HG02870 (cell line): ENCODE measurements around the gene C5orf34.
"Not testable (repeated sequence)": the region's sequence is repeated elsewhere in the genome, so short reads cannot be mapped to it uniquely, and the experiment has no call there.

Source experiments
- ATAC-seq: cut with Tn5 transposase; IDR thresholded peaks from one replicate; pipeline ENCODE4 v1.9.1; 2021; ENCODE audit warnings: mild to moderate bottlenecking, moderate library complexity; ENCODE audit not compliant: unreplicated experiment

C5orf34 gene

DNA sequence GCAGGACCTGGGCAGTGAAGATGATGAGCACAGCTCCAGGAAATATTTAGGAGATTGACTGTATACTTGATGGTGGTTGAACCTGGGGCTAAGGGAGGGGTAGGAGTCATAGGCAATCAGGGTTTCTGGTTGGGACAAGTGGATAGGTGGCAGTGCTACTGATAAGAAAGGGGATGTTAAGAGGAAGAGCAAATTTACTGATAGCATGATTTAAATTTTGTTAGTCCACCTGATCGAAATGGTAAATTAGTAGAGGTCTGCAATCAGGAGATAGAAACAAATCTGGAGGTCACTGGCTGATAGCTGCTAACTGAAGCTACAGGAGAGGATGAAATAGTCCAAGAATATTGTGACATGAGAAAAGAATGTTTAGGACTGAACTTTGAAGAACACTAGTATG is 5.7 kb upstream of the C5orf34 start:
- no peak for ATAC-seq

DNA sequence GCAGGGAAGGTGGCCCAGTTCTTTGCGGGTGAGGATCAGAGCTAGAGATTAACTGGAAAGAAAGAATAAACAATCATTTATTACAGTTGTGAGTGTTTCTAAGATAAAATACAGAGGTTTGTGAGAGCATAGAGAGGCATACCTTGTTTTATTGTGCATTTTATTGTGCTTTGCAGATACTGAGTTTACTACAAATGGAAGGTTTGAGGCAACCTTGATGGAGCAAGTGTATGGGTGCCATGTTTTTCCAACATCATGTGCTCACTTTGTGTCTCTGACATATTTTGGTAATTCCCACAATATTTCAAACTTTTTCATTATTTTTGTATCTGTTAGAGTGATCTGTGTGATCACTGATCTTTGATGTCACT is 715 bp upstream of the C5orf34 start:
- ATAC-seq, result no peak

DNA sequence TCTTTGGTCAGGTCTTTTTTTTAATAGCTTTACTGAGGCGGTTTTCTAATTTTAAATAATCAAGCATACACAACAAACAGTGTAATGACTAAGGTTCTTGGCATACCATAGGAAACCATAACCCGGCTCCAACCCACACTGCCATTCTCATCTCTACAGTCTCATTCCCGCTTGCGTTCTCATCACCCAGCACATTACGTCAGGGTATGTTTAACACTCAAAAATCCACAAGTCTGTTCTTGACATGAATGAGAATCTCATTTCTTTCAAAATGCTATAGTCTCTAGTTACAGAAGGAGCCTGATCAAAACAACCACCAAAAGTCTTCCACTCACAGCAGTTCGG is 505 bp downstream of the C5orf34 start:
- peak; percentile 28 for ATAC-seq

DNA sequence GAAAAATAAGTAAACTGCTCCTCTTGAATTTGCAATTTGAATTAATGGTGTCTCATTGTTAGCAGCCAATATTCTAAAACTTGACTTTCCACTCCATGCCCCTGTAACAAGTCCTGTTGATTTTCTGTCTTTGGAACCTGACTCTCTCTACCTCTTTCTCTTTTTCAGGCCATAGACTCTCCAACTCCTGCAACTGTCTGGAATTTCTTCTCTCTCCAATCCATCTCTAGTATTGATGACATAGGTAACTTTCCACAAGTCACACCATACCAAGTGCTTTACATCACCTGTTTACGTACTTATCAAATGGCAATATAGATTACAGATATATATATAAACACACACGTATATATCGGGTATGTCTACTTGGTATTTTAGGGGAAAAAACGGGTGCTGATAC is 923 bp downstream of the C5orf34 start:
- no peak for ATAC-seq

DNA sequence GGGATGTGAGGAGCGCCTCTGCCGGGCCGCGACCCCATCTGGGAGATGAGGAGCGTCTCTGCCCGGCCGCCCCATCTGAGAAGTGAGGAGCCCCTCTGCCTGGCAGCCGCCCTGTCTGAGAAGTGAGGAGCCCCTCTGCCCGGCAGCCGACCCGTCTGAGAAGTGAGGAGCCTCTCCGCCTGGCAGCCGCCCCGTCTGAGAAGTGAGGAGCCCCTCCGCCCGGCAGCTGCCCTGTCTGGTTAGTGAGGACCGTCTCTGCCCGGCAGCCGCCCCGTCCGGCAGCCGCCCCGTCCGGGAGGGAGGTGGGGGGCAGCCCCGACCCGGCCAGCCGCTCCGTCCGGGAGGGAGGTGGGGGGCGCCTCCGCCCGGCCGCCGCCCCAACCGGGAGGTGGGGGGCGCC is 3.9 kb downstream of the C5orf34 start:
- not testable (repeated sequence) for ATAC-seq

DNA sequence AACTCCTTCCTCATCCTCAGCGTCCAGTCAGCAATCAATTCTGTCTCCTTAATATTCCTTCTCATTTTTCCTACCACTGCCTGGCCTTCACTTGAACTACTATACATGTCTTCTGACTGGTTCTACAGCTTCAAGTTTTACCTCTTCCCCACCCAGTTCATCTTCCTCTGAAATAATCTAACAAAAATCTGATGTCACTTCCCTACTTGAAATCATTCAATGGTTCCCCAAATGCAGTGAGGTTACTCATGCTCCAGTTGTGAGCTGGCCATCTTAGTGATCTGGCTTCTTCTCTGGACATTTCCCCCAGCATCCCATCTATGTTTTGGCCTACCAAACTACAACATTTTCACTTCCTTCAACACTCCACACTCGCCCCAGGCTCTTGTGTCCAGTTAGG is 16.4 kb downstream of the C5orf34 start:
- no peak for ATAC-seq

DNA sequence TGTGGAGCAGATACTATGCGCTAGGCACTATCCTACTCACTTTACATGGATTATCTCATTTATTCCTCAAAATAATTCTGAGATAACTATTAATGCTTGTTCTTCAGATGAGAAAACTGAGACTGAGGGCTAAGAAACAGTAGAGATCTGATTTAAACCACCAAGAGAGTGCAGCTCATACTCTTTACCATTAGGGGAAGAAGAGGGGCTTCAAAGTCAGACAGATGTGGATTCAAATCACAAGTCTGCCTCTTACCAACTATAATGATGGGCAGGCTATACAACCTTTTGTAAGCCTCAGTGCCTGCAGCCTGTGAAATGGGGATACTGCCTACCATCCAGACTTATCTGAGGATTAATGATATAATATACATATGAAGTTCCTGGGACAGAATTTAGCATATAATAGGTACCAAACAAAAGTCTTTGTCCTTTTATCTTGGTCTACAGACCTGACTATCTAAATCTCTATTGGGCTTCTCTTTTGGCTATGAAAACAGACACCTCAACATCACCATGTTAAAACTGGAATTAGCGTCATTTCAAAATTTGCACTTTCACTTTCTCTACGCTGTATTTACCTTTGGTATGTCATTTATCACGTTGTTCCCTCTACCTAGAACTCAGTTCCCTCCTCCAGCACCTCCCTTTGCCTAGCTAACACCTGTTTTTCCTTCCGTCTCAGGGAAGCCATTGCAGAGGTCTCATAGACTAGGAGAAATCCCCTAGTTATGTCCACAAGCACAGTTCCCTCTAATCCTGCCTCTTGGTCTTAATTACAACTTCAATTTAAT is 17.4 kb downstream of the C5orf34 start:
- no peak for ATAC-seq

DNA sequence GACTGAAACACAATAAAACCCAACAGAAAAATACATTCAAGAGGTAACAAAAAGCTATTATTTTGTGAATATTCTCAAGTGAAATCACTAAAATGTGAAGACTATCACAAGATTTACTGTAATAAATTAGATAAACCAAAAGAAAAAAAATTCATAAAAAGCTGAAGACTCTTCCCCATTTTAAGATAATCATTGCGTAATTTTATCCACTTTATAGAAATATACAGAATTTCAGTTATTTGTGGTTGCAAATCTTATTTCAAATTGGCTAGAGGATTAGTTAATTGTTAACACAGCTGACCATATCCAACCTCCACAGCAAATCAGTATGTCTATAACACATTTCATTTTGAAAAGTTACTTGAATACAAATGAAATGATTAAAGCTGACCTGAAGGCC is 23.6 kb downstream of the C5orf34 start:
- ATAC-seq, result no peak

DNA sequence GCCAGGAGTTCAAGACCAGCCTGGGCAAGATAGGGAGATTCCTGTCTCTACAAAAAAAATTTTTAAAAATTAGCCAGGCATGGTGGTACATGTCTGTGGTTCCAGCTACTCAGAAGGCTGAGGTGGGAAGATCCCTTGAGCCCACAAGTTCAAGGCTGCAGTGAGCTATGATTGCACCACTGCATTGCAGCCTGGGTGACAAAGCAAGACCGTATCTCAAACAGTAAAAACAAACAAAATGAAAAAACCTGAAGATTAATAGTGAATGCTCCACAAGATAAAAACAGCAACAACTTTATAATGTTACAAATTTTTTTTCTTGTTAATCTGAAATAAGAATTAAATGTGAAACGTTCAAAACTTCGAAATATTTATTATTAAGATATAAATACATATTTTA is 28.6 kb downstream of the C5orf34 start:
- no peak for ATAC-seq

DNA sequence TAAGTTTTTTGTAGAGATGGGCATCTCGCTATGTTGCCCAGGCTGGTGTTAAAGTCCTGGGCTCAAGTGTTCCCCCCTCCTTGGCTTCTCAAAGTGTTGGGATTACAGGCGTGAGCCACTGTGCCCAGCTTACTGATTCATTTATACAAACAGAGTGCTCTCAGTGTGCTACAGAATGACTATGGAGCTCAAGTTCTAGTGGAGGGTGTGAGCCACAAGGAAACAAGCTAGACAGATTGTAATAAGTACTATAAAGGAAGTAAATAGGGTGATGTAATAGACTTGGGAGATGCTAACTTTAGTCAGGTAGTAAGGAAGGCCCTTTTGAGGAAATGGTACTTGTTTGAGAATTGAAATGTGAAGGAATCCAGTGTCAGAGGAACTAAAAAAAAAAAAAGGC is 29.5 kb downstream of the C5orf34 start:
- no peak for ATAC-seq

DNA sequence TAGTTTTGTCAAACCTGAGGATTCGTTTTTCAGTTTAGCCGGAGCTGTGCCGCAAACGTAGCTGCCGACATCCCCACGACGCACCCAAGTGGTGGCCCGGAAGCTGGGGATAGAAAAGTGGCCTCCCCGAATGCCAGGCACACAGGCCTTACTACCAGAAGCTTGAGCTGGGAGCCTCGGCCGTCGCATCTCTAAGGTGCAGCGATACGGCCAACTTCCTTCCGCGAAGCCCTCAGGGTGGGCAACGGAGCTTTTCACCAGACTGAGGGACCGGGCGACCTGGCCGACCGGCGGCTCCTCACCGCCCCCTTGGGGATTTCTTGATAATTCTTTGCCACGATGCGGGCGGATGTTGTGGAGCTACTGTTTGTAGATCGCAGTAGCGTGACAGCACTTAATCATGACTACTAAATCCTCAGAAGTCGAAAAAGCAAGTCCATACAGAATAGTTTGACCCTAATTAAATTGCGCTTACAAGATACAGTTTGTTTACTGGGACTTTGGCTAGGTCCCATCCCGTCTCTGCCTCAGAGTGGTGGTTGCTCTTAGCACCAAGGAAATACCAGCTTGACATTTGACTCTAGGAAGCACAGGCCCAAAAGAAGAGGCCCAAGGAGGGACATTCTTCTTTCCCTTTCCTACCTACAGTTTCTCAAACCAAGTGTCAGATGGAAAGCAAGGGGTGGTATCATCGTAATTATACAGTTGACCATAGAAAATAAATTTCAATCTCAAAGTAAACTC is 30.7 kb downstream of the C5orf34 start:
- peak; percentile 68 for ATAC-seq

DNA sequence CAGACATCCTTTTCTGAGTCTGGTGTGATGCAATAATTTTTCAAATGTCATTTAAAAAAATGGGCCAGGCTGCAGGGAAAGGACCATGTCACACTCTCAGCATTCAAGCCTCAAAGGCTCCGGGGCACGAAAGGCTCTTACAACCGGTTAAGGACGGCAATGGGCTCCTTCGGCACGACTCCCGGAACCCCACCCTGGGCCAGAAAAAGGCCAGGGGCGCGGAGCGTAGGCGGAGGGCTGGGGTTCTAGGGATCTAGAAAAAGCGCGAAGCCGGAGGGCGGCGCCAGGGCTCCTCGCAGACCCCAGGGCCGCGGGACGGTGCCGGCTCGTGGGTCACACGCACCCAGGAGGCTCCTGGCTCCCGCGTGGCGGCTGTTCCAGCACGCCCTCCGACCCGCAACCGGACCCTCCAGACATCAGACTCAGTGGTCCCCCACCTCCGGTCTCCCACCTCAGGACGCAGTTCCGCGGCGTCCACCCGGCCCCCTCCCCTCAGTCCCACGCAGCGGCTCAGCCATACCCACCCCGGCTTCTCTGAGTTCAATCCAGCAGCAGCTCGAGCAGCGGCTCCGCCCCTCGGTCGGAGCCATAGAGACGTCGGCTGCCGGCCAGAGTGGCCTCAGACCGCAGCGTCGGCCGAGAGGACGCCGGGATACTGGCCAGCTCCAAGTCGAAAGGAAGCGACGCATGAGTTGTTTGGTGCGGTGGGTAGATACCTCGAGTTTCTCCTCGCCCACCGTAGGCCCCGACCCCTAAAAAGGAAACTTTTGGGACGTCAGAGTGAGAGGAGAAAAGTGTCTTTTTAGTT is 31.4 kb downstream of the C5orf34 start, which contains the start of gene TMEM267:
TSS of gene TMEM267 (minus strand) at position 568 of the 808 bp plus-strand sequence. CDS start 29,896 bp downstream, outside the sequence.
- ATAC-seq, result peak; percentile 80

DNA sequence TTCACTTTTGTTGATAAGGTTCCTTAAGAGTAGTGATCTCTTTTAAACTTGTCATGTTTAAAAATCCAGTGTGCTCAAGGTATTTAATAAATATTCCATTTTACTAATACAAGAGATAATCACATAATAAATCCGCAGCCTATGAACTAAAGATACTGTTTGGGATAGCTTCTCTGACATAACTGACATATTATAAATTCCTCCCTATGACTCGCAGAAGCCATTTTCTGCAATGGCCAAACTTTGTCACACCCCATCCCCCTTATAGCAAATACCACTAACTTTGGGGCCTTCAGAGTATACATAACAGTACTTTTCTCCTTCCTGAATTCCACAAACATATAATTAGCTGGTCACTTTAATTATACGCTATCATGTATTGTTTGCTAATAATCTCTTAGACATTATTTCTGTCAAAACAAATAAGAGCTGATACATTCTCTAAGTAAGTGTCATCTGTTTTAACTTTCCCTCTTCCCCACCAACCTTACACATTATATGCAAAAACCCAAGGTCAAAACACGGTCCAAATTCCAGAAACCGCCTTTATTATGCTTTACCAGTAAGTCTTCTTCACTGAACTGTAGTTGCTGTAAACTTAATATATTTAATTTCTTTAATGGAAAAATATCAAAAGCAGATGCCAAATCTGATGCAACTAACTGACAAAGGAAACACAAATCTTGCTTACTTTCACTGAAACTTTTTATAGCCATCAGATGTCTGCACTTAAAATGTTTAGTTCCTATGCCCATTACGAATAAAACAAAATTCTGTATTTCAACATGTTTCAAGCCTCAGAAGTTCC is 32.3 kb downstream of the C5orf34 start:
- no peak for ATAC-seq

DNA sequence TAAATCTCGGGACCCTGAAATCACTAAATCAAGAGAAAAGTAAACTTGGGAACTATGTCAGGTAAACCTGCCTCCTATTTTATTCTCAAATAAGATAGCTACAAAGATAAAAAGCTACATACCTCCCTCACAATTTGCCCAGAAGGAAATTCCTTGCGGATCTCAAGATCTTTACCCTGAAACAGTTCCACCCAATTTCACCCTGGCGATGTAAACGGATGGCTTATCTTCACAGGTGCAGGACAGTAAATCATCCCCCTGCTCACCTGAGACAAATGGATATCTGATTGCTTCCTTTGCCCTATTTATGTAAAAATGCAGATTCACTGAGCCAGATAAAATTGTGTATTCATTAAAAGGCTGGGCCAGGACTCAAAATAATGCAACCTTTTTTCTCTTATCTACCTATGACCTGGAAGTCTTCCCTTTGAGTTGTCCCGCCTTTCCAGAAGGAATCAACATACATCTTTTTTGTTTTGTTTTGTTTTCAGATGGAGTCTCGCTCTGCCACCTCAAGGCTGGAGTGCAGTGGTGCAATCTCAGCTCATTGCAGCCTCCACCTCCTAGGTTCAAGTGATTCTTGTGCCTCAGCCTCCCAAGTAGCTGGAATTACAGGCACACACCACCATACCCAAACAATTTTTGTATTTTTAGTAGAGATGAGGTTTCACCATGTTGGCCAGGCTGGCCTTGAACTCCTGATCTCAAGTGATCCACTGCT is 45.1 kb downstream of the C5orf34 start:
- ATAC-seq, result no peak

DNA sequence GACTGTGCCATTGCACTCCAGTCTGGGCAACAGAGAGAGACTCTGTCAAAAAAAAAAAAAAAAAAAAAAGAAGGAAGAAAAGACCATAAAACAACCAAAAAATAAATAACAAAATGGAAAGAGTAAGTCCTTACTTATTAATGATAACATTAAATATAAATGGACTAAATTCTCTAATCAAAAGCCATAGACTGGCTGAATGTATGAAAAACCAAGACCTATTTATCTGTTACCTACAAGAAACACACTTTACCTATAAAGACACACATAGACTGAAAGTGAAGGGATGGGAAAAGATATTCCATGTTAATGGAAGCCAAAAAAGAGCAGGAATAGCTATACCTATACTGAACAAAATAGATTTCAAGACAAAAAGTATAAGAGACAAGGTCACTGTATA is 47.8 kb downstream of the C5orf34 start:
- ATAC-seq, result no peak

DNA sequence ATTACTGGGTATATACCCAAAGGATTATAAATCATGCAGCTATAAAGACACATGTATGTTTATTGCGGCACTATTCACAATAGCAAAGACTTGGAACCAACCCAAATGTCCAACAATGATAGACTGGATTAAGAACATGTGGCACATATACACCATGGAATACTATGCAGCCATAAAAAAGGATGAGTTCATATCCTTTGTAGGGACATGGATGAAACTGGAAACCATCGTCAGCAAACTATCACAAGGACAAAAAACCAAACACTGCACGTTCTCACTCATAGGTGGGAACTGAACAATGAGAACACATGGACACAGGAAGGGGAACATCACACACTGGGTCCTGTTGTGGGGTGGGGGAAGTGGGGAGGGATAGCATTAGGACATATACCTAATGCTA is 49.5 kb downstream of the C5orf34 start:
- ATAC-seq, result not testable (repeated sequence)

DNA sequence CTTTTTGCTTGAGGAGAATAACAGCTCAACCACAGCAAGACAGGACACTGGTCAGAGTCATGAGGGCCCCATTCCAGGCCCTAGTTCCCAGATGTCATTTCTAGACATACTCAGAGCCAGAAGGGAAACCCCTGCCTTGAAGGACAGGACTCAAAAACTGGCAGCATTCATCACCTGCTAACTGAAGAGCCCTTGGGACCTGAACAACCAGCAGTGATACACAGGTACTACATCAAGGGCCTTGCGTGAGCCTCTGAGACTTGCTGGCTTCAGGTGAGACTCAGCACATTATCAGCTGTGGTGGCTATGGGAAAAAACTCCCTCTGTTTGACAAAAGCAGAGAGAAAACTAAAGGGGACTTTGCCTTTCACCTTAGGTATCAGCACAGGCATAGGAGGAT is 53.9 kb downstream of the C5orf34 start:
- no peak for ATAC-seq

DNA sequence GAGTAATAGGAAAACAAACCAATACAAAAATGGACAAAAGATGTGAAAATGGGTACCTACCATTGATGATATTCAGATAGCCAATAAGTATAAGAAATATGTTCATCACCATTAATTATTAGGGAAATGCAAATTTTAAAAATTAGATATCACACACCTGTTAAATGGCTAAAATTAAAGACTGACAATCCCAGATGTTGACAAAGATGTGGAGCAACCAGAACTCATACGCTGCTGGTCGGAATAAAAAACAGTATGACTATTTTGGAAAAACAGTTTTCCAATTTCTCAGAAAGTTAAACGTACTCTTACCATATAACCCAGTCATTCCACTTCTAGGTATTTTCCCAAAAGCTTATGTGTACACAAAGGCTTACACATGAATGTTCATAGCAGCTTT is 58.4 kb downstream of the C5orf34 start:
- no peak for ATAC-seq

DNA sequence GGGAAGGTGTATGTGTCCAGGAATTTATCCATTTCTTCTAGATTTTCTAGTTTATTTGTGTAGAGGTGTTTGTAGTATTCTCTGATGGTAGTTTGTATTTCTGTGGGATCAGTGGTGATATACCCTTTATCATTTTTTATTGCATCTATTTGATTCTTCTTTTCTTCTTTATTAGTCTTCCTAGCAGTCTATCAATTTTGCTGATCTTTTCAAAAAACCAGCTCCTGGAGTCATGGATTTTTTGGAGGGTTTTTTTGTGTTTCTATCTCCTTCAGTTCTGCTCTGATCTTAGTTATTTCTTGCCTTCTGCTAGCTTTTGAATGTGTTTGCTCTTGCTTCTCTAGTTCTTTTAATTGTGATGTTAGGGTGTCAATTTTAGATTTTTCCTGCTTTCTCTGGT is 73.4 kb downstream of the C5orf34 start:
- not testable (repeated sequence) for ATAC-seq

DNA sequence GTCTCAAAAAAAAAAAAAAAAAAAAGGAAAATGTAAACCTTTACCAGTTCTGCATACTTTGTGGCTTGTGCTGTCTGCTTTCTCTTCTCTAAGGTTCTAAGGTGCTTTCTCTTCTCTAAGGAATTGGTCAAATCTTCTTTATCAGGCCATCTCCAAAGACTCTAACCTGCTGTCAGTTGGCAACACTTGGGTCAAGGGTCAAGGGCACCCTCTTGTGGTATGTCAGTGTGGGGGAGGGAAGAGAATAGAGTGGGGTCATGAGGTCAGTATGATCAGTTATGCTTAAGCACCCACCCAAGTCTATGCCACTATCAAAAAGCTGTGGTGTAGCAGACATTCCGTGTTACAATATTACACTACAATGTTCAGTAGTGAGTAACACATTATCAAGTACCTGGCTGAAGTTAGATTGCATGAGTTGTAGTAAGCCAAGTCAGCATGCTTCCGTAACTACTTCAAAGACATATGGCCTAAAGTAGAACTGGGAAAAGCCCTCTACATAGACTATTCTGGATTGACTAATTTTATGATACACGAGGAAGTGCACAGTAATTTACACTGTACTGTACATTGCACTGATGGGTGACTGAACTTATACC is 77.8 kb downstream of the C5orf34 start:
- ATAC-seq, result no peak
